ENCODE data around the gene LRP1-AS.
A peak's percentile ranks its signal among the peaks of the same experiment; 100 is the strongest.

Gene LRP1-AS

DNA sequence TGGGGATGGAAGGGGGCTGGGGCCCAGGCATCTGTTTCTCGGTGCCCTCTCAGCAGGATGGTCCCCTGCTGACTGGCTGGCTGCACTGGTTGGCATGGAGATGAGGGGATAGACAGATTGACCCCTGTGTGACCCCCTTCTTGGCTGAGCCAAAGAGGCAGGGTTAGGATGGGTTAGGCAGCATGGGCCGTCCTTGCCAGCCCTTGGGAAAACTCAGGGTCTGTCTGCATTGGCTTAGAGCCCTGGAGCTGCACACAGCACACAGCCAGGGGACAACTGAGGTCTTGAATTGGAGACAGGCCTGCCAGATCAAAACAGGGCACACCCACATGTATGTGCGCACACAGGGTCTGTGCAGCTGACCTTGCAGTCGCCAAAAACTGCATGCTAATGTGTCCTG, 11.2 kb upstream of the LRP1-AS start:
- no peak for DNase-seq

DNA sequence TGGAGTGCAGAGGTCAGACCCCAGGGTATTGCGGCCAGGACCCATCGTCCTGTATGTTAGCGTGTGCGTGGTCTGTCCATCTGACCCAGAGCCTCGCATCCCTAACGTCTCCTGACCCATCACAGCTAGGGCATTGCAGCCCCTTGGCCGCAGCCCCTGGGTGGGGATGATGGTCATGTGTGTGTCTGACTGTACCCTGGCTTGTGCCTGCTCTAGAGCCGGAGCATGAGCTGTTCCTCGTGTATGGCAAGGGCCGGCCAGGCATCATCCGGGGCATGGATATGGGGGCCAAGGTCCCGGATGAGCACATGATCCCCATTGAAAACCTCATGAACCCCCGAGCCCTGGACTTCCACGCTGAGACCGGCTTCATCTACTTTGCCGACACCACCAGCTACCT, 10.8 kb upstream of the LRP1-AS start:
- no peak for DNase-seq

DNA sequence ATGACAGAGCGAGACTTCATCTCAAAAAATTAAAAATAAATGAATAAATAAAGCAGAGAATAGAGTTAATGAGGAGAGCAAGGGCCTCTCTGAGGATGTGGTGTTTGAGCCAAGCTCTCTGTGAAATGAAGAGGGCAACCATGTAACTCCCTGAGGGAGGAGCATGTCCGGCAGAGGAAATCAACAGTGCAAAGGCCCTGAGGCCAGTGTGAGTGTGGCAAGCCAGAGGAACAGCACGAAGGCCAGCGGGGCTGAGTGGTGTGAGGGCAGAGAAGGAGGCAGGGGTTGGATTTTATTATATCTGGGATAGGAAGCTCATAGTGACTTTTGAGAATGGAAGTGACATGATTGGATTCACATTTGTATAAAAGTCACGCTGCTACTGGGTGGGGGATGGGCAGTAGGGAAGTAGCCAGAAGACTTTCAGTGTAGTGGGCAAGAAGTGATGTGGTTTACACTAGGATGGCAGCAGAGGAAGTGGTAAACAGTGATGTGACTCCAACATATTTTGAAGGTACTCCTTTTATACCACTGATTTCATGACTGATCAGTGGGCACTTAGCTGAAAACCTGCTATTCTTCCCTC, 10.3 kb upstream of the LRP1-AS start:
- DNase-seq = no peak

DNA sequence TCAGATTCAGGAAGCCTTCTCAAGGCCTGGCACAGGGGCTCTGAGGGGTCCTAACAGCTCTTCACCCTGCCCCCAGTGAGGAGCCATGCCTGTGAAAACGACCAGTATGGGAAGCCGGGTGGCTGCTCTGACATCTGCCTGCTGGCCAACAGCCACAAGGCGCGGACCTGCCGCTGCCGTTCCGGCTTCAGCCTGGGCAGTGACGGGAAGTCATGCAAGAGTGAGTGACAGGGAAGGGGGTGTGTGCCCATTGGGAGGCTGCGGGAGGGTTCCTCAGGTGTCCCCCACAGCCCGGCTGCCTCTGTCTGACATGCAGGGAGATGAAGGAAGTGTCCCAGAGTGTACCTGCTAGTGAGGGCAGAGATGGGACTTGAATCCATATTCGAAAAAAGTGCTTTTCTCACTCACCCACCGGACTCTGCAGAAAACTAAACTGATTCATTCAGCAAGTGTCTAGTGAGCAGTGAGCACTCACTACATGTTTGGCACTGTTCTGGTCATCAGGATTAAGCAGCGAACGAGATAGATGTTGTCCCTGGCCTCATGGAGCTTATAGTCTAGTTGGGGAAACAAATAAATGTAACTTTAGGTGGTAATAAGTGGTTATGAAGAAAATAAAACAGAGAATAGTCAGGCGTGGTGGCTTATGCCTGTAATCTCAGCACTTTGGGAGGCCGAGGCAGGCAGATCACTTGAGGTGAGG, 9.4 kb upstream of the LRP1-AS start:
- no peak for DNase-seq

DNA sequence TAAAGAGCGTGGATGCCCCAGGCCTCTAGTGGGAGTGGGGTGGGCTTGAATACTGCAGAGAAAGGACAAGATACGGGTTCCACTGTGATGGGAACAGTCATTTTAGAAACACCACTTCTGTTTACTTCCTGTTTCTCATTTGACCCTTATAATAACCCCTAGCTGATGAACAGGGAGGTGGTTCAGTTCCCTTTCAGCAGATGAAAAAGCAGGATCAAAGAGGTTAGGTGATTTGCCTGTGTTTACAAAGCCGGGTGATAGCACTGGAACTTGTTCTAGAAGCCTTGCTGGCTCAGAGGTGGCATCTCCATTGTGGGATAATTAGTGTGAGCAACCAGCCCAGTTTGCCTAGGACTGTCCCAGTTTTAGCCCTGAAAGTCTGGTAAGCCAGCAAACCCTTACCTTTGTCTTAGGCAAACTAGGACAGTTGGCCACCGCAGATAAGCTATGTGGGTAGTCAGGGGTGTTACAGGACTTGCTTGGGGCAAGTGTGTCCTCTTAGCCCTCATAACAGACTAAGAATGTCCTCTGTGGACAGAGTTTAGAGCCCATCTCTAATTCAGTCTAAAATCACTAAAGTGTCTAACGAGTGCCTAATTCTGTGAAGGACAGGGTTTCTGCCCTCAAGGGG, 7.5 kb upstream of the LRP1-AS start:
- DNase-seq = peak; percentile 11

DNA sequence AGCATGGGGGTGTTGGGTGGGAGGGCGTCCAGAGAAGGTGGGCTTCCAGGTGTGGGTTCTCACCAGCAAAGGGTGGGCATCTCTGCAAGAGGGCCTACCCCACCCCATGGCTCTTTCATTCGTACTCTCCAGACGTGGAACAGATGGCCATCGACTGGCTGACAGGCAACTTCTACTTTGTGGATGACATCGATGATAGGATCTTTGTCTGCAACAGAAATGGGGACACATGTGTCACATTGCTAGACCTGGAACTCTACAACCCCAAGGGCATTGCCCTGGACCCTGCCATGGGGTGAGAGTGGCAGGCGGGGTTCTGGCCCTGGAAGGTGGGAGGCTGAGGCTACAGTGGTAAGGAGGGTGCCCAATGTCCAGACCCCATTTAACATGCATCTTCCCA, 6.7 kb upstream of the LRP1-AS start:
- no peak for DNase-seq

DNA sequence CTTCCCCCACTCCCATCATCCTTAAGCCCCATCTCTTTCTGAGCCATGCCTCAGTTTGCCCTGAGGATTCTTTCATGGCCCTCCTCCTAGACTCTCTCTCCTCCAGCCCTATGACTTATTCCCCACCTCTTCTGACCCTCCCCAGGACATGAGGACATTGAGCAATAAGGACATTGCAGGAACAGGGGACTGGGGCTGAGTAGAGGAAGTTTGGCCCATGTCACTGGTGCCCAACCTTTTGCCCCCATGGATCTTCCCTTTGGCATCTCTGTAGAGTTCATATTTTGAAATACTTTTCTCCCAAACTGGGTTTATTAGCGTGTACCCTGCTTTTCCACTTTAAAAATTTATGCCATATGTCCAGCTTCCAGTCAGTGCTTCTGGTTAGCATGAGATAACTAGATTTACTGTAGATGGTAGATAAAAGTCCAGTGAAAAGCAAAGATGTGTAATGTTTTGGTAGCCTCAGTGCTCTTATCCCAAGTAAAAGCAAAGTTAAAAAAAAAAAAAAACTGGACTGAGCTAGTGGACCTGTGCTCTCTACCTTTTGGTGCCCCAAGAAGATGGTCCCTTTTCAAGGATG, 6.1 kb upstream of the LRP1-AS start:
- DNase-seq = no peak

DNA sequence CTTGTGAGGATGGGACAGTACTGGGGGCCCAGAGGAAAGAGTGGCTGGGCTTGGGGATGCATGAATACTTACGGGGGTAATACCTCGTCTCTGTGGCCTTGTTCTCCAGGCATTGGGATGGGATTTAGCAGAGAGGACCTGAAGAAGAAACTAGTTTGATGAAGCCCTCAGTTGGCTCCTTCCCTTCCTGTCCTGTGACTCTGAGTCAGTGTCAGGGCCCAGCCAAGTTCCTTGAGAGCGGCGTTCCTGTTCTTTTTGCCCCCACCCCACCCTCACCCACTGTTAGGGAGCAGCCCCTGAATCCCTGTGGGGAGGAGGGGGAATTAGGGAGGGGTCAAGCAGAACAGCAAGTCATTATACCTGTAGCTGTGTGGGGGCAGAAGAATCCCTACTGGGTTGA, 5.2 kb upstream of the LRP1-AS start:
- DNase-seq = no peak

DNA sequence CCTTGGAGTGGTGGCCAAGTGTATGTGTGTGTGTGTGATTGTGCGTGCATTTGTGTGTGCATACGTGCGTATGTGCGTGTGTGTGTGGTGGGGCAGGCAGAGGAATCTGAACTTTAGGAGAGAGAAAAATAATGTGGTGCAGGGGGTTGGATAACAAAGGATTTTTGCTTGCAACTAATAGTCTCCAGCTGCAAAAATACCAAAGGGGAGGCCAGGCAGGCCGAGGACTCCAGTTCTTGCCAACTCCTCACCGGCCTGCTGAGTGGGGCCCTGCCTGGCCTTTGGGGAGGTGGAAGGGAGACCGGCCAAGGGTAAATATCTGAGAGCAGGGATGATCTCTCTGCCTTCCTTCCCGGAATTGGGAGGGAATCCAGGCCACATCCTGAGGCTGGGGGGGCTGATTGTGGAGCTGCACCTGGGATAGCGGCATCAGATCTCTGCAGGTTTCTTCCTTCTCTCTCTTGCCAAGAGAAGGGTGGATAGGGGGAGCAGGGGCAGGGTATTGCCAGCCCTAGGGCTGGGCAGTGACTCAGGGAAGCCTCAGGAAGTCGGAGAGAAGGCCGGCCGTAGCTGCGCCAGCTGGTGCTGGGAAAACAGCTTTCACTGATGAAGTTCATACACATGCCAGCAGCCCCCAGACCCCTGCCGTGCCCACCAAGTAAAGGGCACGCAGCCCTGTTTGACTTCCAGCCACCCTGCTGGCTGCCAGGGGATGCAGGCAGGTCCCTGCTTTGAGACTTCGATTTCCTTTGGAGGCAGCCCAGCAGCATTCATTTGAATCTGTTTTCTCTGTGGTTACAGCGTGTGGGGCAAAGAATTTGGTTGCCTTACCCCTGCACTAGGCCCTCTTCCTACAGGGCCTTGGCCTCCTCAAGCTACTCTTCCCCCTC, 4.6 kb upstream of the LRP1-AS start:
- DNase-seq = no peak

DNA sequence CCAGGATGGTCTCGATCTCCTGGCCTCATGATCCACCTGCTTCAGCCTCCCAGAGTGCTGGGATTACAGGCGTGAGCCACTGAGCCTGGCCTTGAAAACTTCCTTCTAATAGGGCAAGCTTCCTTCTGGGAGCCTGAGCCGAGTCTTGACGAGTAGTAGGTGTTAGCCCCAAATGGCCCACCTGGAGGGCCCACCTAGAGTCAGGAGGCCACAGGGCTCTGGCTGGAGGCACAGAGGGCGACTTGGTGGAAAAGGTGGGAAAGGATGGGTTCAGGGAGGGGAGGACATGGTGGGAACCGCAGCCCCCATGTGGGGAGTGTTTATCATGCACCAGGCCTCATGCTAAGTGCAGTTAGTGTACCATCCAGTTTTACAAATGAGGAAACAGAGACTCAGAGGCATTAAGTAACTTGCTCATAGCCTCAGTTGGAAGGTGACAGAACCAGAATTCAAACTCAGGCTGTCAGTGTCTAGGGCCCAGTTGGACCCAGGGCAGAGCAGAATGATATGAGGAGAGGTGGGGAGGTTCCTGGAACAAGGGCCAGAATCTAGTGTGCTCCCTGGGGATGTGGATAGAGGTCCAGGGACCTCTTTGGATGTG, 3.1 kb upstream of the LRP1-AS start:
- no peak for DNase-seq

DNA sequence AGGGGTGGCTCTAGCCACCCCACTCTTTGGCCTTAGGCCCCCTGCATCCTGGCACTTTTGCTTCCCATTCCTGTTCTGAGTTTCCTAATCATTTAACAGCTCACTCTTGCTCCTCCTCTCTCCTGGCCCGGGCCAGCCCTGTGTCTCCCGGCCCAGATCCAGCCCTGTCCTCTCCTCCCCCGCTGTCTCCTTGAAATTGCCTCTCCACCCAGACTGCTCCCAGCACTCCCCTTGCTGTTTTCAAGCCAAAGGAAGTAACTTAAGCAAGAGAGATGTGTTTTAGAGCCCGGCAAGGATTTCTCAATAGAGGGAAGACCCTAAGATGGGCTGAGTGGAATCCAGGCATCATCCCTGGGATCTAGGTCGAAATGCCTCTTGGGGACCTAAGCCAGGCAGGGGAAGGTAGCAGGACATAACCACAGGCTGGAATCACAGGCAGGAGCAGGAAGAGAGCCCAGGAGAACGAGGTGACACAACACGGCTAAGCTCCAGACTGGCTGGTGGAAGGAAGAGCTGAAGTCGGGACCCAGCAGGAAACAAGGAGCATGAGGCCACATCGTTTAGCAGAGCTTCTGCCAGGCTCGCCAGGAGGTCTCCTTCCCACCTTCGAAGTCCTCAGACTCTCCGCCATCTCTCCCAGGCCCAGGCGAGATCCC, 2.0 kb upstream of the LRP1-AS start:
- no peak for DNase-seq

DNA sequence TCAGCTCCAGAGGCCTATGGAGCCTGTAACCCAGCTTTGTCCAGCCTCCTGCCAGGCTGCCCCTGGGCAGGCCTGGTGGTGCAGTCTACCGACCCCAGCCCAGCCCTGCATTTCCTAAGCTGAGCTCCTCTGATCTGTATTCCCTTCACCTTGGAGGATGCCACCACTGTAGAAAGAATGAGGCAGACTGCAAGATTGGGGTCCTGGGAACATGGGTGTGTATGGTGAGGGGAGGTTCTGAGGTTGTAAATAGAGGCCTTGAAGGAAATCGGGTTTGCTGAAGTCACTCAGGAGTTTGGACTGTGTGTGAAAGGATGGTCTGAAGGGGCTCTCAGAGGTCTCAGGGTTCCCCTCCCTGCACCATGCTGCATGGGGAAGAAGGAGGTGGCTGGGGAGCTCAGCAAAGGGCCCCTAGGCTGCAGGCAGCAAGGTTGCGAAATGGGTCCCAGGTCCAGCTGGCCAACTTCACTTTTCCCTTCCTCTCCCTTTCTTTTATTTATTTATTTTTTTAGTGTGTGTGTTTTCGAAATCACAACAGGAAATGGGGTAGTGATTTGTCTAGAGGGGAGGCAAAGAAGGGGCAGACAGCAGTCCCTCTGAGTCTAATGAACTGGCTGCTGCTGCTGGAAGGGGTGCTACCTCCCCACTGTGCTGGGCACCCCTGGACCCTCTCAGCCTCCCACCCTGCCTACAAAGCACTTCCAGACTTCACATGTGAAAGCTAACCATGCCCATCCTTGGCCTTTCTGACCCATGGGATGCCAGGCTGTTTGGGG, 1.2 kb upstream of the LRP1-AS start:
- no peak for DNase-seq

DNA sequence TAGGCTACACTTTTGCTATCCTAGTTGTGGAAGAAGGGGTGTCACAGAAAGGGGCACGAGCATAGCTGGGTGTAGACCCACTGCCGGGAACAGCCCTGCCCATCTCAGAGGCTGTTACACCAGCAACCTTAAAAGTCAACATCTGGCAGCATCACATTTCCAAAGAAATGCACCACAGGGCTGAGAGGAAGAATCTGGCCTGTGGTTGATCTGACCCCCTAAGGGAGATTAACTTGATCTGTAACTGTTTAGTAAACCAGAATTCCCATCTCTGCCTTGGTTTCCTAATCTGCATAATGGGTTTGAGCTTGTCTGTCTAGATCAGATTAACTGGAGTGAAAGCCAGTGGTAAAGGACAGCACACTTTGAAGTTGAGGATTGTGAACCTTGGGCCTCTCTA, 1.3 kb downstream of the LRP1-AS start:
- no peak for DNase-seq

DNA sequence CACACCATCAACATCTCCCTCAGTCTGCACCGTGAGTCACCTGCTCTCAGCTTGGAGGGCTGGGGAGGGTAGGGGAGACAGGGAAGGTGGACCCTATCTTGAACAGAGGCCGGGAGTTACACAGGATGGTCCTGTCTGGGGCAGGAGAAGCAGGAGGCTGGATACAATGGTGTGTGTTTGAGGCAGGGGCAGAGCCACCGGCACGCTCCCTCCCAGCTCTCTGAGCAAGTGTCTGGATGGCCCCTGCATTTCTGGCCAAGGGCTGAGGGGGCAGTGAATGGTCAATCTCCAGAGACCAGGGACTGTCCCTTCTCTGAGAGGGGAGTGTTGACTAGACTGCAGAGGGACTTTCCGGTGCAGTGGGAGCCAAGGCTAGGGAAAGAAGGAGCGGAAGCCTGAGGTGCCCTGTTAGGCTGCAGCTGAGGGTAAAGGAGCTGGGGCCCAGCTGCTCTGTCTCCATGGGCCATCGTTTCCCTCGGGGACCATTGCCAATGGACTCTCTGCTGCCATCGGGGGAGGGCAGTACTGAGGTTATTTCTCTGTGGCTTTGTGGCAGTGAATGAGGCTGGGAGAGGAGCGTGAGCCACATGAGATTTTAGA, 1.9 kb downstream of the LRP1-AS start:
- no peak for DNase-seq

DNA sequence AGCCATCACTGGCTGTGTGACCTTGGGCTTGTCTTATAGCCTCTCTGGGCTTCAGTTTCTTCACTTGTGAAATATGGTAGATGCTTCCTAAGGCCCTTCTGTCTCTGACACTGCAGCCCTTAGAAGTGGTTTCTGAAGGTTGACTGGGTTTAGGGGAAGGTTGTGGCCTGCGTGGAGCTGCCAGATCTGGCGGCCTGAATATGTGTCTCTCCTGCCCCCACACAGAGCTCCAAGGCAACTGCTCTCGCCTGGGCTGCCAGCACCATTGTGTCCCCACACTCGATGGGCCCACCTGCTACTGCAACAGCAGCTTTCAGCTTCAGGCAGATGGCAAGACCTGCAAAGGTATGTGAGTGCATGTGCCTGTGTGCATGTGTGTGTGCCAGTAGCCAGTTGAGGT, 4.0 kb downstream of the LRP1-AS start:
- no peak for DNase-seq

DNA sequence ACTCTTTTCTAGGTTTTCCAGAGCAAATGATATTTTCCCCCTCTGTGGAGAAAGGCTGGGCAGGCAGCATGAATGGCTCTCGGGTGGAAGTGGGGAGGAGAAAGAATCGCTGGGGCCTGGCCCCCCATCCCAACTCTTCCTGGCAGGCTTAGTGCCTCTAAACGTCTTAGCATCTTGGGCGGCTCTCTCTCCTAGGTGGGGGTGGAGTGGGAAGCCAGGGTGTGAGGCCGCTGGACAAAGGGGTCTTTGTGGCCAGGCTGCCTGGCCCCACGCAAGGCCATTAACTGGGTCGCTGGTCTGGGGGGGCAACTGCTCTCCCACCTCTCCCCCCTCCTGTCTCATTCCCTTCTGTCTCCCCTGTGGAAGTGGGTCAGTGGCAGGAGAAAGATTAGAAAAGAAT, 4.7 kb downstream of the LRP1-AS start:
- no peak for DNase-seq

DNA sequence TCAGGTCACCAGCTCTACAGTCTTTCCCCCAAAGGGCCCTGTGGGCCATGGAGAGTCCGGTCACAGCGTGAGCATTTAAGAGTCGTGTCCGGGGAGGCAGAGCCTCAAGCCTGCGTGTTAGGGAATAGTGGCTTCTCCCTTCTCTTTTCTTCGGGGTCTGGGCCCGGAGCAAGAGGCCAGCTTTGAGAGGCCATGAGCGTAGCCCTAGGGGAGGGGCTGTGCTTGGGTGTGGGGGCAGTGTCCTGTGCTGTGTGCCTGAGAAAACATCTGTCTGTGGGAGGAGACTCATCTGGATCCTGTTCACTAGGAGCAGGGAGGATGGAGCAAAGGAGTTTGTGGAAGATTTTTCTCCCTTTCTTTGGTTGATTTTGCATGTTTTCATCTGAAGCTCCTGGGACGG, 5.3 kb downstream of the LRP1-AS start:
- no peak for DNase-seq

DNA sequence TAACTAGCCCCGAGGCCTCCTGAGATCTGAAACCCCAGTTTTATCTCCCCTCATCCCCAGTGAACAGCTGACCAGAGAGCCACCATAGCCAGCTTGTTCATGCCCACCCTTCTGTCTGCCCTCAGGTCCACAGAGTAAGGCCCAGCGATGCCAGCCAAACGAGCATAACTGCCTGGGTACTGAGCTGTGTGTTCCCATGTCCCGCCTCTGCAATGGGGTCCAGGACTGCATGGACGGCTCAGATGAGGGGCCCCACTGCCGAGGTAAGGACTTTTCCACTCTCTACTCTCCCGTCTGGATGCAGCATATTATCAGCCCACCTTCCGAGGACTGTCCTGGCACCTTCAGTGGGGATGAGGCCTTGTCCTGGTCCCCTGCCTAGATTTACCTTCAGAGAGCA, 6.2 kb downstream of the LRP1-AS start:
- DNase-seq = no peak

DNA sequence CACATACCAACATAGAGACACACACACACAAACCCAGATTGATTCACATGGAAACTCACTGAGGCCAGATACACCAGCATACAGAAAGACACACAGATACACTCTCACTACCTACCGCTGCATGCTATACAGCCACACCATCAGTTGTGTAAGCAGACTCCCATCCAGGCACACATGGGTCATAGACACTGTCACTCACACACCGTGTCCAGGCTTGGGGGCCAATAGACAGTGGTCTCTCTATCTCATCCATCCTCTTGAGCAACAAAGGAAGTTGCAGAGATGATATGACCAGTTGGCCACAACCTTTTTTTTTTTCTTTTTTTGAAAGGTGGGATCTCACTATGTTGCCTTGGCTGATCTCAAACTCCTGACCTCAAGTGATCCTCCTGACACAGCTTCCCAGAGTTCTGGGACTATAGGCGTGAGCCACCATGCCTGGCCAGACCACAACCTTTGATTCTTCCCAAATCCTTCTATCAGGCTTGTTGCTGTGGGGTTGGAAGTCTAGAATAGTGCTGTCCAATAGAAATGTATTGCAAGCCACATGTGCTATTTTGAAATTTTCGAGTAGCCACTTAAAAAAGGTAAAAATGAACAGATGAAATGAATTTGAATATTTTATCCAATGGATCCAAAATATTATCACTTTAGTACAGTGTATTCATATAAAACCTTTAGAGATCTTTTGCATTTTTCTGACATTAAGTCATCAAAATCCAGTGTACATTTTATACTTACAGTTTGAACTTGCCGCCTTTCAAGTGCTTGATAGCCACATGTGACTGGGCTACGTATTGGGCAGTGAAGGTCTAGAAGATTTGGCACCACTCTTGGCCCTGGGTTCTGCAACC, 7.4 kb downstream of the LRP1-AS start:
- DNase-seq = no peak
